ENCODE measurements around the gene ETV3. TPM values are rescaled to one million over a fixed set of nuclear protein-coding genes. Genes with fewer than 3 reads are reported as not detected.
"Not testable (repeated sequence)": the region's sequence is repeated elsewhere in the genome, so short reads cannot be mapped to it uniquely, and the experiment has no call there.

Gene ETV3
- total and polyA plus RNA-seq, 2 of the 4 experiments (the other 2 are of a cell fraction): 6.4 to 14.7 TPM

DNA sequence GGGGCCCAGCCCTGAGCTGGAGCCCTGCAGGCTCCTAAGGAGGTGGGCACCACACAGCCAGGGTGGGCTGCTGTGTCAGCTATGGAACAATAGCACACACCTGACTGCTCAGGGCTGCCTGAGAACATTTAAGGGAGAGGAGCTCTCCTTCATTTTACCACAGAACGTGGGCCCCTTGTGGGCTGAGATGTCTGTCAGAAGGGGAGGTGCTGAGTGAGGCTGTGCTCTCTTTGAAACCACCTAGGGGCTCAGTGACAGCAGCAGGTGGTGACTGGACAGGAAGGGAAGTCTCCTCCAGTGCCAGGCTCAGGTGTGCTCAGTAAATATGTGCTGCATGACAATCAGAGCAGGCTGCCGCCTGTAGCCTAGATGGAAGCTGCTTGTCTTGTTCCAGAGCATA is 35.0 kb upstream of the ETV3 start:
- BruUV-seq (replicated peaks); H2AK5ac ChIP-seq (ENCODE audit: low read depth, low read length); H2BK5ac ChIP-seq (ENCODE audit: low read depth, low read length, poor library complexity, severe bottlenecking); H3K4me1 ChIP-seq (ENCODE audit: control insufficient read depth, insufficient read depth, low read length); H3K9ac ChIP-seq (ENCODE audit: low read depth, low read length); H4K5ac ChIP-seq (ENCODE audit: low read depth, low read length); H3K9me1 ChIP-seq (ENCODE audit: insufficient read depth, low read length); CTCF ChIA-PET; in situ Hi-C loops (cut with MboI; ENCODE audit: low sequenced_read_pairs); H3K4me2 ChIP-seq (ENCODE audit: low read depth, low read length); H3K14ac ChIP-seq (replicated peaks; ENCODE audit: low read depth, low read length); H4K20me1 ChIP-seq (ENCODE audit: insufficient read depth, low read length); H4K91ac ChIP-seq (ENCODE audit: insufficient read depth, low read depth, low read length); H3K56ac ChIP-seq (ENCODE audit: extremely low read depth, insufficient read depth, low read length); H3K4ac ChIP-seq (ENCODE audit: low read depth, low read length); H3K36me3 ChIP-seq (ENCODE audit: control insufficient read depth, insufficient read depth, low read length); H2AFZ ChIP-seq (replicated peaks; ENCODE audit: low read length, poor library complexity); H3K18ac ChIP-seq (ENCODE audit: low read depth, low read length); H3K9me3 ChIP-seq (ENCODE audit: control insufficient read depth, insufficient read depth, low read length); H3K4me3 ChIP-seq (ENCODE audit: insufficient read depth, low read depth, low read length); H4K8ac ChIP-seq (ENCODE audit: low read depth in 2 of 2, low read length in 2 of 2); H2BK15ac ChIP-seq (ENCODE audit: low read depth, low read length); H2BK20ac ChIP-seq (ENCODE audit: low read depth, low read length); DNase-seq; H3K79me1 ChIP-seq (ENCODE audit: low read depth in 1 of 2, low read length in 2 of 2); H3K27ac ChIP-seq (ENCODE audit: insufficient read depth, low read length); POLR2A ChIA-PET (ENCODE audit: unreplicated experiment); H2BK120ac ChIP-seq (ENCODE audit: low read depth, low read length); H3K23ac ChIP-seq (ENCODE audit: low read depth, low read length); dilution Hi-C loops (cut with HindIII; ENCODE audit: low sequenced_read_pairs, unreplicated experiment); H2AK9ac ChIP-seq (replicated peaks; ENCODE audit: low read depth, low read length, poor library complexity); ATAC-seq (ENCODE audit: low read depth): not testable (repeated sequence)
- intact Hi-C loops (cut with micrococcal nuclease): loop anchor here (5.0 kb wide), 1 partner anchor 324 kb away; no protein-coding TSS in a partner anchor
- WGBS, 2 experiments (ENCODE audit: extremely low coverage in 2 of 2, insufficient read length in 1 of 2): 60% methylated on average over 1 of the region's 2 CpGs; no CpG with 5 or more reads in 1 of the 2 experiments
- H3K27me3 ChIP-seq (ENCODE audit: control insufficient read depth, insufficient read depth, low read length): peaks cover 32% of the 10 kb centered on the region

DNA sequence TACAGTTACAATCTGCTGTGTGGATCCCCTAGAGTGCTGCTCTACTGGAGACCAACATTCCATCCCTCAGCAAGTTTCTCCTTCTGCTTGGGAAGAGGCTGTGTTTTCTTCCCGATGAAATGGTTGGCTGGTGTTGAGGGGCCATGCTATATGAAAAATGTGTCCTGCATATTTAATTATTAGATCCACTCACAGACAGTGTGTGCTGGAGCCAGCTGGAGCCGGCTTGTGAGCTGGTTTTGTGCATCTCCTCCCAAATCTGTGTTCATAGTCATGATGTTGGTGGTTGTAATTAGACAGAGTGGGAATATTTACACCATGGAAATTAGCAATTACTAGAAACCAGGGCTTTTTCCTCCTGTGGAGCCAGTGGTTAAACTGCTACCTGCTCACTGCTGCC is 34.4 kb upstream of the ETV3 start:
- H3K14ac ChIP-seq (replicated peaks; ENCODE audit: low read depth, low read length); H4K8ac ChIP-seq (ENCODE audit: low read depth in 2 of 2, low read length in 2 of 2); H3K27ac ChIP-seq (ENCODE audit: insufficient read depth, low read length); H3K4me2 ChIP-seq (ENCODE audit: low read depth, low read length); H3K9me3 ChIP-seq (ENCODE audit: control insufficient read depth, insufficient read depth, low read length); H2AK5ac ChIP-seq (ENCODE audit: low read depth, low read length); dilution Hi-C loops (cut with HindIII; ENCODE audit: low sequenced_read_pairs, unreplicated experiment); POLR2A ChIA-PET (ENCODE audit: unreplicated experiment); H2BK15ac ChIP-seq (ENCODE audit: low read depth, low read length); H4K91ac ChIP-seq (ENCODE audit: insufficient read depth, low read depth, low read length); H3K18ac ChIP-seq (ENCODE audit: low read depth, low read length); H2AFZ ChIP-seq (replicated peaks; ENCODE audit: low read length, poor library complexity); ATAC-seq (ENCODE audit: low read depth); H3K4me1 ChIP-seq (ENCODE audit: control insufficient read depth, insufficient read depth, low read length); H4K20me1 ChIP-seq (ENCODE audit: insufficient read depth, low read length); H2BK5ac ChIP-seq (ENCODE audit: low read depth, low read length, poor library complexity, severe bottlenecking); DNase-seq; H2AK9ac ChIP-seq (replicated peaks; ENCODE audit: low read depth, low read length, poor library complexity); H2BK20ac ChIP-seq (ENCODE audit: low read depth, low read length); H3K4me3 ChIP-seq (ENCODE audit: insufficient read depth, low read depth, low read length); in situ Hi-C loops (cut with MboI; ENCODE audit: low sequenced_read_pairs); H3K9me1 ChIP-seq (ENCODE audit: insufficient read depth, low read length); H3K36me3 ChIP-seq (ENCODE audit: control insufficient read depth, insufficient read depth, low read length); BruUV-seq (replicated peaks); H3K23ac ChIP-seq (ENCODE audit: low read depth, low read length); H4K5ac ChIP-seq (ENCODE audit: low read depth, low read length); H3K79me1 ChIP-seq (ENCODE audit: low read depth in 1 of 2, low read length in 2 of 2); H2BK120ac ChIP-seq (ENCODE audit: low read depth, low read length); H3K4ac ChIP-seq (ENCODE audit: low read depth, low read length); H3K9ac ChIP-seq (ENCODE audit: low read depth, low read length); H3K56ac ChIP-seq (ENCODE audit: extremely low read depth, insufficient read depth, low read length): not testable (repeated sequence)
- intact Hi-C loops (cut with micrococcal nuclease): loop anchor here (5.0 kb wide), 1 partner anchor 325 kb away; no protein-coding TSS in a partner anchor
- WGBS, 2 experiments (ENCODE audit: extremely low coverage in 2 of 2, insufficient read length in 1 of 2): no CpG with 5 or more reads among the region's 2 CpGs
- CTCF ChIA-PET: interaction anchor here (0.8 kb wide), 1 partner anchor 279 kb away, joined by 4 read pairs; no protein-coding TSS in a partner anchor
- peaks cover 30% of the 10 kb centered on the region for H3K27me3 ChIP-seq (ENCODE audit: control insufficient read depth, insufficient read depth, low read length)
